NCI-H524 (cell line): Measurements from ENCODE around the gene CPNE5.
A peak's percentile ranks its signal among the peaks of the same experiment; 100 is the strongest.

Experiments used
- DNase-seq, 2 experiments: peaks; one replicate each; lab custom pipeline; 2025; lab: John Stamatoyannopoulos, UW

The CPNE5 gene

GRCh38 chr6:36765594-36766398, 73.4 kb downstream of the CPNE5 start:
- DNase-seq, result peak; percentile 74 to 84

GRCh38 chr6:36765190-36765589, 74.1 kb downstream of the CPNE5 start:
- no peak for DNase-seq

GRCh38 chr6:36762123-36762522, 77.1 kb downstream of the CPNE5 start:
- DNase-seq, result no peak

- no peak for DNase-seq
These were observed 78.4 kb downstream of the CPNE5 start for GRCh38 chr6:36760685-36761435.

- peak; percentile 46 to 64 for DNase-seq
These were observed 80.0 kb downstream of the CPNE5 start for GRCh38 chr6:36759148-36759759.

GRCh38 chr6:36758516-36759147, 80.6 kb downstream of the CPNE5 start:
- DNase-seq, result peak; percentile 16 to 38

GRCh38 chr6:36757943-36758508, 81.2 kb downstream of the CPNE5 start:
- no peak for DNase-seq

- DNase-seq, result no peak
These were observed 82.0 kb downstream of the CPNE5 start for GRCh38 chr6:36757206-36757605.

- DNase-seq, result no peak
These were observed 82.5 kb downstream of the CPNE5 start for GRCh38 chr6:36756786-36757185.

GRCh38 chr6:36755435-36756348, 83.6 kb downstream of the CPNE5 start:
- DNase-seq, result no peak

- no peak for DNase-seq
These were observed 84.4 kb downstream of the CPNE5 start for GRCh38 chr6:36754582-36755434.

- DNase-seq, result no peak
These were observed 85.4 kb downstream of the CPNE5 start for GRCh38 chr6:36753671-36754405.

- no peak for DNase-seq
These were observed 86.2 kb downstream of the CPNE5 start for GRCh38 chr6:36752886-36753506.

GRCh38 chr6:36752187-36752885, 86.9 kb downstream of the CPNE5 start:
- DNase-seq, result no peak

- DNase-seq, result no peak
These were observed 87.4 kb downstream of the CPNE5 start for GRCh38 chr6:36751833-36752186.

- DNase-seq, result no peak
These were observed 88.2 kb downstream of the CPNE5 start for GRCh38 chr6:36751091-36751490.

GRCh38 chr6:36749829-36750489, 89.3 kb downstream of the CPNE5 start:
- no peak for DNase-seq

GRCh38 chr6:36746251-36746650, 93.0 kb downstream of the CPNE5 start:
- DNase-seq, result no peak
